Measurements from ENCODE around the gene TIMP2. TPM values are rescaled to one million over a fixed set of nuclear protein-coding genes. Genes with fewer than 3 reads are reported as not detected.

The TIMP2 gene
- total RNA-seq, 1 experiment from 2014 or later = 60.5 TPM

- no peak overlapping the region for H3K27ac ChIP-seq (ENCODE audit: low read depth, low read length, poor library complexity, severe bottlenecking)
- H3K4me3 ChIP-seq (ENCODE audit: low read depth, low read length, poor library complexity, severe bottlenecking) = peak overlapping the region; percentile 70
- BruUV-seq (replicated peaks) = TSS peak; percentile 42
- ChIA-PET POLR2A (ENCODE audit: low non-redundant PET) (interaction anchor here (0.6 kb wide), 1 partner anchor 86 kb away, joined by 4 read pairs; the partner anchor contains the start of gene CANT1), CTCF (interaction anchor here (0.6 to 1.0 kb wide), 2 partner anchors 21 to 136 kb away, joined by 3 read pairs; no protein-coding TSS in a partner anchor)
- no peak for TF ChIP-seq EZH2 (IDR thresholded peaks at IDR 0.05; ENCODE audit: borderline replicate concordance, low read depth, low read length, poor library complexity, severe bottlenecking)
- TF ChIP-seq CTCF (conservative IDR thresholded peaks at IDR 0.05; ENCODE audit: low read depth, low read length) = no peak
- intact Hi-C loops (cut with micrococcal nuclease; ENCODE audit: unreplicated experiment) = no loop called here
- no peaks in the 10 kb centered on the region for H3K9me3 ChIP-seq (ENCODE audit: low read depth, low read length, poor library complexity, severe bottlenecking)
- peaks cover 16% of the 10 kb centered on the region for H3K4me1 ChIP-seq (ENCODE audit: insufficient read depth, low read length, poor library complexity, severe bottlenecking)
- no peaks in the 10 kb centered on the region for H3K27me3 ChIP-seq (replicated peaks; ENCODE audit: insufficient read depth, low read depth, low read length, poor library complexity)
- no peak for DNase-seq (ENCODE audit: low spot score)
- H3K36me3 ChIP-seq (ENCODE audit: insufficient read depth, low read length, poor library complexity, severe bottlenecking) = no peaks in the 10 kb centered on the region
These were observed 1.3 kb downstream of the TIMP2 start for GRCh38 chr17:78923660-78924453.

GRCh38 chr17:78922816-78923498, 2.2 kb downstream of the TIMP2 start:
- no peak for DNase-seq (ENCODE audit: low spot score)
- no peaks in the 10 kb centered on the region for H3K27me3 ChIP-seq (replicated peaks; ENCODE audit: insufficient read depth, low read depth, low read length, poor library complexity)
- no TSS peak for BruUV-seq (replicated peaks)
- no peak overlapping the region for H3K4me3 ChIP-seq (ENCODE audit: low read depth, low read length, poor library complexity, severe bottlenecking)
- TF ChIP-seq EZH2 (IDR thresholded peaks at IDR 0.05; ENCODE audit: borderline replicate concordance, low read depth, low read length, poor library complexity, severe bottlenecking) (no peak), CTCF (conservative IDR thresholded peaks at IDR 0.05; ENCODE audit: low read depth, low read length) (no peak)
- intact Hi-C loops (cut with micrococcal nuclease; ENCODE audit: unreplicated experiment) = no loop called here
- no peaks in the 10 kb centered on the region for H3K36me3 ChIP-seq (ENCODE audit: insufficient read depth, low read length, poor library complexity, severe bottlenecking)
- no peaks in the 10 kb centered on the region for H3K9me3 ChIP-seq (ENCODE audit: low read depth, low read length, poor library complexity, severe bottlenecking)
- no peak overlapping the region for H3K27ac ChIP-seq (ENCODE audit: low read depth, low read length, poor library complexity, severe bottlenecking)
- peaks cover 16% of the 10 kb centered on the region for H3K4me1 ChIP-seq (ENCODE audit: insufficient read depth, low read length, poor library complexity, severe bottlenecking)
- POLR2A ChIA-PET (ENCODE audit: low non-redundant PET) = interaction anchor here (0.5 to 0.7 kb wide), 3 partner anchors 14 to 87 kb away, joined by 3 to 4 read pairs (median 3); partner anchors contain the start of gene CANT1
- CTCF ChIA-PET = interaction anchor here (0.6 to 1.0 kb wide), 4 partner anchors 15 to 137 kb away, joined by 3 to 6 read pairs (median 4); no protein-coding TSS in a partner anchor

GRCh38 chr17:78921437-78921971, 3.7 kb downstream of the TIMP2 start:
- BruUV-seq (replicated peaks) = no TSS peak
- Histone ChIP-seq H3K27ac (ENCODE audit: low read depth, low read length, poor library complexity, severe bottlenecking) (no peak overlapping the region), H3K4me3 (ENCODE audit: low read depth, low read length, poor library complexity, severe bottlenecking) (no peak overlapping the region), H3K36me3 (ENCODE audit: insufficient read depth, low read length, poor library complexity, severe bottlenecking) (no peaks in the 10 kb centered on the region), H3K9me3 (ENCODE audit: low read depth, low read length, poor library complexity, severe bottlenecking) (no peaks in the 10 kb centered on the region), H3K27me3 (replicated peaks; ENCODE audit: insufficient read depth, low read depth, low read length, poor library complexity) (no peaks in the 10 kb centered on the region), H3K4me1 (ENCODE audit: insufficient read depth, low read length, poor library complexity, severe bottlenecking) (peaks cover 16% of the 10 kb centered on the region)
- intact Hi-C loops (cut with micrococcal nuclease; ENCODE audit: unreplicated experiment) = no loop called here
- DNase-seq (ENCODE audit: low spot score) = no peak
- POLR2A ChIA-PET (ENCODE audit: low non-redundant PET) = interaction anchor here (0.5 to 0.6 kb wide), 2 partner anchors 10 to 137 kb away, joined by 3 to 6 read pairs; no protein-coding TSS in a partner anchor
- no peak for TF ChIP-seq CTCF (conservative IDR thresholded peaks at IDR 0.05; ENCODE audit: low read depth, low read length)
- no peak for TF ChIP-seq EZH2 (IDR thresholded peaks at IDR 0.05; ENCODE audit: borderline replicate concordance, low read depth, low read length, poor library complexity, severe bottlenecking)
- CTCF ChIA-PET = no interaction called here

Measured in A673 (cell line).